22Rv1 (cell line): ENCODE data around the gene EMX1.

Experiments used
- CTCF ChIP-seq: fragments of 450-650 bp; IDR thresholded peaks from 2 replicates; pipeline ENCODE4 v1.5.1; 2017; ENCODE audit warnings: mild to moderate bottlenecking
- ZFX ChIP-seq: fragments of 450-650 bp; IDR thresholded peaks from 2 replicates; pipeline ENCODE4 v1.6.1; 2017; ENCODE audit warnings: antibody characterized with exemption, borderline replicate concordance

- TF ChIP-seq CTCF (no peak), ZFX (no peak)
These were observed 38.1 kb downstream of the EMX1 start for GRCh38 chr2:72955228-72956049.
